ENCODE data around the gene KIAA1191. TPM values are rescaled to one million over a fixed set of nuclear protein-coding genes. Genes with fewer than 3 reads are reported as not detected.

The KIAA1191 gene
- total RNA-seq, 1 donor from 2014 or later, result 109 TPM

- H3K27me3 Mint-ChIP-seq, result no peaks in the 10 kb centered on the region
- H3K9me3 Mint-ChIP-seq (ENCODE audit: low read depth), result no peaks in the 10 kb centered on the region
- H3K4me1 Mint-ChIP-seq (ENCODE audit: low read depth), result peaks cover 11% of the 10 kb centered on the region
- no peak for TF ChIP-seq CTCF (IDR thresholded peaks at IDR 0.05; ENCODE audit: unreplicated experiment)
- peaks cover 11% of the 10 kb centered on the region for H3K36me3 Mint-ChIP-seq (ENCODE audit: insufficient read depth)
- no peak for DNase-seq (ENCODE audit: low spot score, unreplicated experiment)
- no peak overlapping the region for H3K27ac Mint-ChIP-seq
- no peak overlapping the region for H3K4me3 Mint-ChIP-seq (ENCODE audit: low read depth)
These were observed 22.4 kb upstream of the KIAA1191 start for GRCh38 chr5:176383961-176384360.

- no peaks in the 10 kb centered on the region for H3K9me3 Mint-ChIP-seq (ENCODE audit: low read depth)
- H3K27me3 Mint-ChIP-seq, result no peaks in the 10 kb centered on the region
- H3K4me1 Mint-ChIP-seq (ENCODE audit: low read depth), result peaks cover 11% of the 10 kb centered on the region
- H3K27ac Mint-ChIP-seq, result no peak overlapping the region
- no peak overlapping the region for H3K4me3 Mint-ChIP-seq (ENCODE audit: low read depth)
- TF ChIP-seq CTCF (IDR thresholded peaks at IDR 0.05; ENCODE audit: unreplicated experiment), result no peak
- H3K36me3 Mint-ChIP-seq (ENCODE audit: insufficient read depth), result peaks cover 11% of the 10 kb centered on the region
- no peak for DNase-seq (ENCODE audit: low spot score, unreplicated experiment)
These were observed 21.8 kb upstream of the KIAA1191 start for GRCh38 chr5:176383248-176383905.

GRCh38 chr5:176382721-176383120 lies 21.2 kb upstream of the KIAA1191 start:
- Mint-ChIP-seq H3K4me3 (ENCODE audit: low read depth) (no peak overlapping the region), H3K4me1 (ENCODE audit: low read depth) (peaks cover 8% of the 10 kb centered on the region), H3K9me3 (ENCODE audit: low read depth) (no peaks in the 10 kb centered on the region), H3K27me3 (no peaks in the 10 kb centered on the region), H3K27ac (no peak overlapping the region), H3K36me3 (ENCODE audit: insufficient read depth) (peaks cover 11% of the 10 kb centered on the region)
- no peak for DNase-seq (ENCODE audit: low spot score, unreplicated experiment)
- no peak for TF ChIP-seq CTCF (IDR thresholded peaks at IDR 0.05; ENCODE audit: unreplicated experiment)

- H3K36me3 Mint-ChIP-seq (ENCODE audit: insufficient read depth), result peaks cover 11% of the 10 kb centered on the region
- no peaks in the 10 kb centered on the region for H3K27me3 Mint-ChIP-seq
- TF ChIP-seq CTCF (IDR thresholded peaks at IDR 0.05; ENCODE audit: unreplicated experiment), result no peak
- DNase-seq (ENCODE audit: low spot score, unreplicated experiment), result no peak
- no peaks in the 10 kb centered on the region for H3K9me3 Mint-ChIP-seq (ENCODE audit: low read depth)
- no peak overlapping the region for H3K4me3 Mint-ChIP-seq (ENCODE audit: low read depth)
- H3K4me1 Mint-ChIP-seq (ENCODE audit: low read depth), result peaks cover 3% of the 10 kb centered on the region
- no peak overlapping the region for H3K27ac Mint-ChIP-seq
These were observed 20.4 kb upstream of the KIAA1191 start for GRCh38 chr5:176381979-176382378.

- Mint-ChIP-seq H3K4me3 (ENCODE audit: low read depth) (no peak overlapping the region), H3K36me3 (ENCODE audit: insufficient read depth) (peaks cover 10% of the 10 kb centered on the region), H3K27ac (no peak overlapping the region), H3K4me1 (ENCODE audit: low read depth) (no peaks in the 10 kb centered on the region), H3K9me3 (ENCODE audit: low read depth) (no peaks in the 10 kb centered on the region), H3K27me3 (no peaks in the 10 kb centered on the region)
- no peak for DNase-seq (ENCODE audit: low spot score, unreplicated experiment)
- TF ChIP-seq CTCF (IDR thresholded peaks at IDR 0.05; ENCODE audit: unreplicated experiment), result no peak
These were observed 19.9 kb upstream of the KIAA1191 start for GRCh38 chr5:176381423-176381822.

Data from progenitor cell of endocrine pancreas (in vitro differentiated cells).